HG03175 (cell line): Measurements from ENCODE around the gene PREX1.
"Not testable (repeated sequence)": the region's sequence is repeated elsewhere in the genome, so short reads cannot be mapped to it uniquely, and the experiment has no call there.

Experiments
- ATAC-seq: cut with Tn5 transposase; IDR thresholded peaks from one replicate; pipeline ENCODE4 v1.9.1; 2021; ENCODE audit warnings: mild to moderate bottlenecking, moderate library complexity; ENCODE audit not compliant: unreplicated experiment

PREX1 gene

GRCh38 chr20:48756774-48757173, 71.0 kb downstream of the PREX1 start:
- ATAC-seq = not testable (repeated sequence)

- ATAC-seq = no peak
Measured at GRCh38 chr20:48754292-48754691, 73.5 kb downstream of the PREX1 start.

GRCh38 chr20:48752963-48753362, 74.8 kb downstream of the PREX1 start:
- no peak for ATAC-seq

GRCh38 chr20:48751871-48752270, 75.9 kb downstream of the PREX1 start:
- ATAC-seq = no peak

GRCh38 chr20:48750941-48751635, 76.7 kb downstream of the PREX1 start:
- ATAC-seq = no peak

GRCh38 chr20:48750376-48750775, 77.4 kb downstream of the PREX1 start:
- ATAC-seq = no peak

GRCh38 chr20:48749437-48749836, 78.4 kb downstream of the PREX1 start:
- ATAC-seq = no peak

- no peak for ATAC-seq
Measured at GRCh38 chr20:48748556-48748955, 79.2 kb downstream of the PREX1 start.

GRCh38 chr20:48747840-48748414, 79.9 kb downstream of the PREX1 start:
- ATAC-seq = no peak

- no peak for ATAC-seq
Measured at GRCh38 chr20:48745330-48745729, 82.5 kb downstream of the PREX1 start.

GRCh38 chr20:48744515-48744914, 83.3 kb downstream of the PREX1 start:
- ATAC-seq = no peak

- ATAC-seq = no peak
Measured at GRCh38 chr20:48743807-48744206, 84.0 kb downstream of the PREX1 start.

- no peak for ATAC-seq
Measured at GRCh38 chr20:48742912-48743680, 84.7 kb downstream of the PREX1 start.

GRCh38 chr20:48742233-48742632, 85.6 kb downstream of the PREX1 start:
- ATAC-seq = no peak

GRCh38 chr20:48741669-48742068, 86.1 kb downstream of the PREX1 start:
- no peak for ATAC-seq

- peak; percentile 32 for ATAC-seq
Measured at GRCh38 chr20:48740712-48741111, 87.1 kb downstream of the PREX1 start.

GRCh38 chr20:48740292-48740649, 87.5 kb downstream of the PREX1 start:
- peak; percentile 11 for ATAC-seq

- ATAC-seq = no peak
Measured at GRCh38 chr20:48739395-48740291, 88.2 kb downstream of the PREX1 start.

- ATAC-seq = peak; percentile 75
Measured at GRCh38 chr20:48738399-48739304, 89.1 kb downstream of the PREX1 start.

- ATAC-seq = no peak
Measured at GRCh38 chr20:48738094-48738398, 89.8 kb downstream of the PREX1 start.
